IPS-11a (cell line): Measurements from ENCODE around the gene TOR4A.

Experiments
- H3K4me3 ChIP-seq: one replicate; pipeline ENCODE4 v1.5.1; 2013; ENCODE audit warnings: low read depth, low read length, control low read depth

Gene TOR4A

DNA sequence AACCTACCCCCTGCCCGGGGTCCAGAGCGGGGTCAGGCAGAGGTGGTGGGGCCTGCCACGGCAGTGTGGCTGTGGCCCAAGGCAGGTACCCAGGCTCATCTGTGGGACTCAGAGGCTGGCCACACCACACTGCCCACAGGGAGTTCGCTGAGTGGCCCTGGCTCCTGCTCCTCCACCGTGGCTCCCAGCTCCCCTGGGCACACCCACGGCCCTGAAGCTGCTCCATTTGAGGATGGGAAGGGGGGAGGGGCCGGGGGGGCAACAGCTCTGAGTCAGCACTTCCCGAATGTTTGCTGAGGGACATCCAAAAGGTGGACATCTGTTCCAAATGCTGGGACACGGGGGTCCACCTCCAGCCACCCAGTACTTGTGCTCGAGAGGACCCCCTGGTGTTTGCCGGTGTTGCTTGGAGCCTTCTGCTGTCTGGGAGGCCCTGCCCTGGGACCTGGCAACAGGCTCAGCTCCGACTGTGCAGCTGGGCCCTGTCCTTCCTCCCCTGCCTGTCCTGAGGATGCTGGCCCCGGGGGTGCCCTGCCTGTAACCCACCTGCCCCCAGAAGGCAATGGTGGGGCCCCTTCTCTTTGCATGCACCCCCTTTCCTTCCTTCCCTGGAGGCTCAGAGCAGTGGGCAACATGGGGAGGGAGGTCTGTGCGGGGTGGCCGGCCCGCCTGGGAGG is 27.0 kb downstream of the TOR4A start:
- no peak overlapping the region for H3K4me3 ChIP-seq

DNA sequence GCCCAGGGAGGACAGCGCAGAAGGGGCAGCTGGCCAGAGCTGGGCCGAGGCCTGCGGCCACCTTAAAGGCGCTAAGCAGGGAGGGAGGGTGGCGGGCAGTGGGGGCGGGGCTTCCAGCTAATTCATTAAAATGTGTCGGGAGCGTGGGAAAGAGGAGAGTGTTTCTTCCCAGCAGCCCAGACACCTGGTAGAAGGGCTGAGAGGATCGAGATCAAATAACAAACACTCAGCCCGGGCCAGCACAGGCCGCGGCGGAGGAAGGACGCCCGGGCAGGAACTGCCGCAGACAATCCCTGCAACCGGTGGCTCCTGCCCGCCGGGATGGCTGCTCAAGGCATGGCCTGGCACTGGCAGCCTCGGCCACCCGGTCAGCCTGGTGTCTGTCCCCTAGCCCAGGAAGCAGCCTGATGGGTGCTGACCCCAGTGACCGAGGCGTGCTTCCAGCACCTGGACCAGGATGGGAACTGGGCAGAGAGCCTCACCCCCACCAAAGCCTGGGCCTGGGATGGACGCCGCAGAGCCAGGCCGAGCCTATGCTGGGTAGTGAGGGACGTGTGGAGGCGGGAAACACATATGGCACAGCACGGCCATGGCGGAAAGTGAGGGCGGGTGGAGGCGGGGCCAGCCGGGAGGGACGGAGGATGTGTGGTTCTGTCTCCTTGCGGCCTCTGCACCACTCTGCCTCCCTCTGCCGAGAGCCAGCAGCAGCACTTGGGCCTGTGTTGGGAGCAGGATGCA is 27.7 kb downstream of the TOR4A start:
- H3K4me3 ChIP-seq: no peak overlapping the region

DNA sequence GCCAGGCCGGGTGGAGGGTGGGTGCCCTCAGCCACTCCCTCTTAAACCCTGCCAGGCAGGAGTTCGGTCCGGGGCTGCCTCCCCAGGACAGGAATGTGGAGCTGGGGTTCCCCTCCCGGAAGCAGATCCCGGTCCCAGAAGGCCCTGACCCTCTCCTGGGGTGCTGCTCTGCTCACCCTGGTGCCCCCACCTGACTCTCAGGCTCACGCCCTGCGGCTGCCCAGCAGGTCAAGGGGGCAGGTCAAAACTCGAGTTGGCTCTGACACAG is 28.2 kb downstream of the TOR4A start:
- H3K4me3 ChIP-seq: no peak overlapping the region

DNA sequence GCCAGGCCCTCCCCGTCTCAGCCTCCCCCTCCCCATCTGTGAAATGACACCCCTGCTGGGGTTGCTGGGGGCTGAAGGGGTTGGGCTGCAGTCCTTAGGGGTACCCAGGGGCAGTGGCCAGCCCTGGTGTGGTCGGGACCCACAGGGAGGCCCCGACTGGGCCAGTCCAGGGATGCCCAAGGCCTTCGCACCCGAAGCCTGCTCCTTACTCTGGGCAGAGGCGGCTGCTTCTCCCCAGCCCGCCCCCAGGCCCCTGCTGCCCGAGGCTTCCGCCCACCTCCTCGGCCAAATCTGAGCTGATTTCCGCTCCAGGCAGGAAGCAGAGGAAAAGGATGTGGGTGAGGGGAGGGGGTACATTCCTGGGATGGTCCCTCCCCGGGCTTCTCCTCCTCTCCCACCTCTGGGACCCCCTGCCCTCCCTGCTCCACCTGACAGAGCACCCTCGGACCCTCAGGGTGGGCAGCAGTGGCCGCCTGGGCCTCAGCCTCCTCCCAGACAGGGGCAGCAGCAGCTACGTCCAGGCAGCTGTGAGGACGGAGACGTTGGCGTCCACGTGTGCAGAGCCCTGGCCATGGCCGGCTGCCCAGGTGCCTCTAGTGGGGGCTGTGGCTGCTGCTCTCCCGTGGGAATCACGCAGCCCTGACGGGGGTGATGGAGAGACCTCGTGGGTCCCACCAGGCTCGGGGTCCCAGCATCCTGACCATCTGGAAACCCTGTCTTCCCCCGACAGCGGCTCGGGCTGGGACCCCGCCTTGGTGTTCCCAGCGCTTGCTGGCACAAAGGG is 28.7 kb downstream of the TOR4A start:
- no peak overlapping the region for H3K4me3 ChIP-seq

DNA sequence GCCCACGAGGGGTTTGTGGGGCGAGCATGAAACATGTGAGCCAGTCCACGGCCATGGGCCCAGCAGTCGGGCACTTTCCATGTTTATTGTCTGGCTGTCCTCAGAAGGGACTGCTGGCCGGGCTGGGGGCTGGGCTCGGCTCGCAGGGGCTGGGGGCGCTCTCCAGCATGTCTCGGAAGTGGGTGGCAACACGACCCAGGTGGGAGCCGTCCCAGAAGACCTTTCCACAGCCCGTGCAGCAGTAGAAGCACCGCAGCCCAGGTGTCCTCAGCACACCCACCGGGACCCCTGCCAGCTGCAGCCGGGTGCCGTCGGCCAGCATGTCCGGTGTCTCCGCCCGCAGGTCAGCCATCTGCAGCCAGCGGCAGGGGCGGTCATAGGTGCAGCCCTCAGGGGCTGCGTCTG is 29.3 kb downstream of the TOR4A start:
- no peak overlapping the region for H3K4me3 ChIP-seq

DNA sequence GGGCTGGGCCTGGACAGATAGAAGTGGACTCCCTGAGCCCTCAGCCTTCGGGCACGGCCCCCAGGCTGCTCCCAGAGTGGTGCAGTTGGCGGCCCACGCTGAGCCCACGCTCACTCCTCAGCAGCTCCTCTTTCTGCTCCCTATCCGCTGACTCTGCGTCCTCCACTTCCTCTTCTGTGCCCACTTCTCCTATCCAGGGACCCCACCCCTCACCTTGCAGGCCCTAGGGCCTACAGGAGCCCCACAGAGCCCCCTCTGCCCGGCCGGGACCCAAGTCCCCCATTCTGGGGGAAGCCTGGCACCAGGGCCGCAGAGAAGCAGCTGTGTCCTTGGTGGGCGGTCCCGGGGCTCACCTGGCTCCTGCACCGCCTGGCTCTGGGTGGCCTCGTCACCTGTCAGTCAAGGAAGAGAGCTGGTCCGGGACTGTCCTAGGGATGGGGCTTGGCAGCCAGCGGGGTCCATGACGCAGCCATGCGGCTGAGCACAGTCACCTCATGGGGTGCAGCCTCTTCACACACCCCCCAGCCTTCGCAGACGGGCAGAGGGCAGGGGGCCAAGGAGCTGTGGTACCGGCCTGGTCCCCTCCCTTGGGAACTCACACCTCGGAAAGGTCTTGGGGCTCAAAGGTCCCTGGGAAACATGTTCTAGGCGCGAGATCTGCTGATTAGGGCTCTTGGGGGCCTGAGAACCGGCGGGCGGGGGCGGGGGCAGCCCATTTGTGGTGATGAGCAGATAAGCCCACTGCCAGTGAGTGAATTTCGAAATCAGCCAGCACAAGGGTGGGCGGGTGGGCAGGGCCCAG is 29.9 kb downstream of the TOR4A start:
- H3K4me3 ChIP-seq: no peak overlapping the region

DNA sequence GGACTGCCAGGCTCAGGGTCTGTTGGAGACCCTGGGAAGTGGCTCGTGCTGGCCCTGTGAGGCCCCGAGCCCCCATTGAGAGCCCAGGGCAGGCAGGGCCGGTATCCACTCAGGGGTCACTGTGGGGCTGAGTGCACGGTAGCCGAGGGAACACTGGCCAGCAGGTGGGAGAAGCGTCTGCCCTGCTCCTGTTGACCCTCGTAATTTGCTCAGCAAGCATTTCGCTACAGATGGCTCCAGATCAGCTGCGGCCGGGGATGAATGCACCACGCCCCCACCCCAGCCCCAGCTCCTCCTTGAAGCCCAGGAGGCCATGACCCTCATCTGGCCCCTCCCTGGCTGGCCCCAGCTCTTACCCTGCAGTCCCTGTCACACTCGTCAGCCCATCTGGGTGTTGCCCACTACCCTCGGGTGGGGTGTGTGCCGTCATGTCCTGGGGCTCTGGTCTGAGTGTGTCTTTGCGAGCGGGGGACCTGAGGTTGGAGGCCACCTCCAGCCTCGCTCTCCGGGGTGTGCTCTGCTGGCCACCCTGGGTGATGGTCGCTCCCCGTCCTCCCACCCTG is 30.6 kb downstream of the TOR4A start:
- no peak overlapping the region for H3K4me3 ChIP-seq

DNA sequence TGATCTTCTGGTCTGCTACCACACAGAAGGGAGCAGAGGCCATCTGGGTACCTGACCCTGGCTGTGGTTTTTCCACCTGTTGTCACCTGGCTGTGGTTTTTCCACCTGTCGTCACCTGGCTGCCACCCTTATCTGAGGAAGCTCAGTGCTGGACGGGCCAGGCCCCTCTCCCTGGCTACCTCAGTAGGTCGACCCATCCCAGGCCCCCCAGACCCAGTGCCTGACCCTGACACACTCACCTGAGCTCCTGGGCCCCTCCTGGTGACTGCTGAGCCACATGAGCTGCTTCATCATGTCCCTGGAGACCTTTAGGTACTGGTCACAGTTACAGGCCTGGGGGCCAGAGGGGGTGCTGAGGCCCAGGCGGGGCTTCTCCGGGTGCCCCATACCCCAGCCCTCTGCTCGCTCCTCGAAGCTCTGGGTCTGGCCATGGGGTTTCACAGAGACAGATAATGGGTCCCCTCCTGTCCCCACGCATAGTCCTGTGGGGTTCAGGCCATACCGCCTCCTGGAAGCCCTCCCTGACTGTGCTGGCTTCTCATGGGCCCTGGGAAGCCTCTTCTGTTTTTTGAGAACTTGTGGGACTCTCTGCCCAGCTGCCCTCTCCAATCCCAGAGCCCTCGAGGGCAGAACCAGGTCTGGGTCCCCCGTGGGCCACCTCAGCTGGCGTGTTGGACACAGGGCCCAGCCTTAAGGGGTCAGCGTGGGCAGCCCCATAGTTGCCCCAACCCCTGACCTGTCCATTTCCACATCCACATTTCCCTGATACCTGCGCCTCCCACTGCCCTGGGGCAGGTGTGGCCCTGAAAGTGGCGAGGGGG is 32.1 kb downstream of the TOR4A start:
- H3K4me3 ChIP-seq: no peak overlapping the region

DNA sequence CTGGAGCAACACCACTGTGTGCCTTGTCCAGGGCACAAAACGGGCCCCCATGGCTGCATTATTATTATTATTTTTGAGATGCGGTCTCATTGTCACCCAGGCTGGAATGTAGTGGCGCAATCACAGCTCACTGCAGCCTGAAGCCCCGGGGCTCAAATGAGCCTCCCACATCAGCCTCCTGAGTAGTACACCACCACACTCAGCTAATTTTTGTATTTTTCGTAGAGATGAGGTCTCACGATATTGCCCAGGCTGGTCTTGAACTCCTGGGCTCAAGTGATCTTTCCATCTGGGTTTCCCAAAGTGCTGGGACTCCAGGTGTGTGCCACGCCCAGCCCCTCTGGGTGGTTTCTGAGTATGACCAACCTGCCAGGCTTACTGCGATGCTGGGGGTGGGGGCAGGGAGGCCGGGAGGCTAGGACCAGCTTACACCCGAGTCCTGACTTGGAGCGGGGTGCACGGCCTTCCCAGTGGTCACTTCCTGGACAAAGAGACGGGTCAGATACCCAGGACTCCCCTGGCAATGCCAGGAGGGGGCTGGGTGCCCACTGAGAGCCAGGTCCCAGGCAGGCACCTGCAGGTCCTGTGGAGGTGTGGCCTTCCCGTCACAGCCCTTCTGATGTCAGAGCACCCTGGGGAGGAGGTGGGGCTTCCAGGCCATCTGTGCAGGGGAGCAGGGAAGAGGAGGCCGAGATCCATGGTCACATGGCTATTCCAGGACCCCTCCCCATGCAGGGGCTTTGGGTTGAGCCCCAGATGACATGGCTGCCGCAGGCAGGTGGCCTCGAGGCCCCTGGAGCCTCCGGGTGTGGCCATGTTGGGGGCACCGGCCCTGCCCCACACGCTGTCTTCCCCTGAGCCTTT is 32.9 kb downstream of the TOR4A start:
- H3K4me3 ChIP-seq: no peak overlapping the region

DNA sequence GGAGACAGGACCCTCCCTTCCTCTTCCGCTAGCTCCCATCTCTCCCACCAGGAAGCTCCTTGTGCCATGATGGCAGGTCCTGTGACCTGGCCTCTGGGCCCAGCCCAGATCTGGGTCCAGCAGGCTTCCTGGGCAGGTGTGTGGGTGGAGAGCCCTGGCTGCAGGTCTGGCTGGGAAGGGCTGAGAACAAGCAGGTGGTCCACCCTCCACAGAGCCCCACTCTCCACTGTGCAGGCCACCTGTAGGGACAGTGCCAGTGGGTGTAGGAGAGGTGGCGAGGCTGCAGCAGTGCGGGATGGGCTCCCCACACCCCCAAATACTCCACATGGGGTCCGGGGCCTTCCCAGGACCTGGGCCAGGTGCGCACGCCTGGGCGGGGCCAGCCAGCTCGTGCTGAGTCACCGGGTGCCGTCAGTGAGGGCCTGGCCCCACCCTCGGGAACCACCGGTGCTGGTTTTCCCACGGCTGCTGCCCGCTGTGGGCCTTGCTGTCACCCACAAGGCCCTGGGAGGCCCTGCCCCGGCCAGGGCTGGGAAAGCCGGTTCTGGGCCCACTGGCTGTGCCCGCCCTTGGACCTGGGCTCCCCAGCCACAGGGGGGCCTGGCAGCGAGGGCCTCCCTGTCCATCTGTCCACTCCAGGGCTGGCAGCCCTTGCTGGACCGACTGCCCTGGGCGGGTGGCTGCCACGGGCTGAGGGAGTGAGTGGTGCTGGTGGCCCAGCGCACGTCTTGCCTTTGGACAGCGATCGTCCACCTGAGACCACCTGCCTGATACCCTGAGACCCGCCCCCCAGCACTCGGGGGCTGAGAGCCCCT is 33.9 kb downstream of the TOR4A start:
- H3K4me3 ChIP-seq: no peak overlapping the region

DNA sequence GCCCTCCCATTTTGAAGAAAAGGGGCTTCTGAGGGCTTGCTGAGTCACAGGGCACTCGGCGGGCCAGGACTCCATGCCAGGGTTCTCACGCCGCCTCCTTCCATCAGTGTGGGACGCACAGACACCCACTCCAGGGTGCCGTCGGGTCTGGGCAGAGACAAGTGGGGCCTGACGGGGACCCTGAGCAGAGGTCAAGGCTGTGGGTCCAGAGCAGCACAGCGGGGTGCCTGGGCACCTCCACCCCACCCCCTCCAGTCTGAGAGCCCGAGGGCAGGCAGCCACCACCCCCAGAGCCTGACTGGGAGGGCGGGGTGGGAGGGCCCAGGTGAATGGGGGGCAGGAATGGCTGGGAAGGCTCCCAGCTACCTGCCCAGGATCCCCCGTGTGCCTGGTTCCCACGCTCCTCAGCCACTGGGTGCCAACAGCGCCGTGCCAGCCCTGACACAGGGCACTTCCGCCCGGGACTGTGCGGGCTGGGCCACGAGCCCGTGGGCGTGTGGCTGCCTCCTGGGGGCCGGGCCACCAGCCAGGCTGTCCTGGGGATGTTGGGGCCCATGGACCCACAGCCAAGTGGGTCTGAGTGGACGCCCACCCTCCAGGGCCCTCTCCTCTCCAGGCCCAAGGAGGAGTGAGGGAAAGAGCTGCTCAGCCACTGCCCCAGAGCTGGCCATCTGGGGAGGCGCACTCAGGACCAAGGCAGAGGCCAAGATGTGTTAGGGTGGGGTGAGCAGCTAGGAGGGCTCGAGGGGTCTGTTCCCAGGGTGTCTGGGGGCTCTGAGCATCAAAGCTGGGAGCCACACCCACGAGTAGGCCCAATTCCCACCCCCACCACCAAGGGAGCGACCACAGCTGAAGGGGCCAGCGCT is 34.7 kb downstream of the TOR4A start:
- H3K4me3 ChIP-seq: no peak overlapping the region

DNA sequence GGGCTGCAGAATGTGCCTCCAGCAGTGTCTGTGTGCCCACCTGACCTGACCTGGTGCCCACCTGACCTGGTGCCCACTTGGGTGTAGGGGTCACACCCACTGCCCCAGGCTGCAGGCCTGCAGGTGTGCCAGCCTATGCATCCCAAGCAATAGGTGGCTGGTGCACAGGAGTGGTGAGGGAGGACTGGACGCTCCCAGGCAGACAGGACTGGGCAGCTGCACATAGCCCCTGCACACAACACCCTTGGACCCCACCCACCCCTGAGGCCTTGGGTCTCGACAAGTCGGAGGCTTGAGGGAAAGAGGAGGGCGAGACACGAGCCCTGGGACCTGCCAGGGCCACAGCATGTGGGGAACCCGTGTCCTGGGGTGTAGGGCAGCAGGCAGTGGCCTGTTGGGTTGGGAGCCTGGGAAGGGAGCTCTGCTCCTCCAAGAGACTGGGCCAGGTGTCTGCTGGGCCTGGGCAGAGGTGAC is 35.4 kb downstream of the TOR4A start:
- no peak overlapping the region for H3K4me3 ChIP-seq

DNA sequence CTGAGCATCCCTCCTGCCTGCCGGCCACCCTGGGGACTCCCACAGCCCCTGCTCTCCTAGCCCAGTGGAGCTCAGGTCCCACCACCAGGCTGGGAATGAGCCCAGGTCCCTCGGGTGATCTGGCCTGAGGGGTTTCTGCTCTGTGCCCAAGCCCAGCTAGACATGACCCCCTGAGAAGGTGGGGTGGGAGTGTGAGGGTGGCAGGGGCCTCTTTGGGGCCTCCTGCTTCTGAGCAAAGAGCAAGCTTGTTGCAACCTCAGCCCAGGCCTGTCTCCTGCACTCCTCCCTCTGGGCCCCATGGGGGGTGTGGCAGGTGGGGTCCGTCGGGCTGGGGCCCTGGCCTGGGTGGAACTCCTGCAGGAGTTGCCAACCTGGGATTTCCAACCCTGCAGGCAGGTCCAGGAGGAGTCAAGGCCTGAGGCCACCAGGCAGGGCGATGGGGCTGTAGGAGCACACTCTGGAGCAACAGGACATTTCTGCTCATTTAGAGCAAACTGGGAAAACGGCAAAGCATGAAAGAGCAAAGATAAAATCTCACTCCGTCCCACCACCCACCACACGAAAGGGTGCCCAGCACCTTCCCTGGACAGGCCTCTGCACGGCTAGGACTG is 35.9 kb downstream of the TOR4A start:
- H3K4me3 ChIP-seq: no peak overlapping the region

DNA sequence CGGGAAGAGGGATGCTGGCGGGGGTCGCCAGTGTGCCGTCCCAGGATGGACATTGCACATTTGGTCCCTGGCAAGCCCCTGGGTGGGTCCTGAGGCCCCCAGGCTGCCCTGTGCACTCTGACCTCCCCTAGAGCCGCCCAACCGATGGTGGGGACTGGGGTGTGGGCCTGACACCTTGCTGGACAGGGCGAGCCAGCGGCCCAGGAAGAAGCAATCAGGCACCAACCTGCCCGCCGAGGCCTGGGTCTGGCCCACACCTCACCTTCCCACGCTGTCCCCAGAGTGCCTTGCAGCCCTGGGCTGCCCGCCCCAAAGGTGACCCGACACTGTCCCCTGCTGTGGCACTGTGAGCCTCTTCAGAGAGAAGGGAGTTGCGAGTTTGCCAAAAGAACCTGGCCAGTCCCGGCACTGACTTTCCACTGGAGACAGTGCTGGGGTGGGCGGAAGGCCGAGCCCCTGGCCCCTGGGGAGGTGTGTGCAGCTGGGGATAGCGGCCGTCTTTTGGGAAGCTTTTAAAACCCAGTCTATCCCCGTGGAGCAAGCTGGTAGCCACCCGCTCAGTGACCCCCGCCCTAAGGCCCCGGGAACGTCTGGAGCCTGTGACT is 36.5 kb downstream of the TOR4A start:
- H3K4me3 ChIP-seq: no peak overlapping the region

DNA sequence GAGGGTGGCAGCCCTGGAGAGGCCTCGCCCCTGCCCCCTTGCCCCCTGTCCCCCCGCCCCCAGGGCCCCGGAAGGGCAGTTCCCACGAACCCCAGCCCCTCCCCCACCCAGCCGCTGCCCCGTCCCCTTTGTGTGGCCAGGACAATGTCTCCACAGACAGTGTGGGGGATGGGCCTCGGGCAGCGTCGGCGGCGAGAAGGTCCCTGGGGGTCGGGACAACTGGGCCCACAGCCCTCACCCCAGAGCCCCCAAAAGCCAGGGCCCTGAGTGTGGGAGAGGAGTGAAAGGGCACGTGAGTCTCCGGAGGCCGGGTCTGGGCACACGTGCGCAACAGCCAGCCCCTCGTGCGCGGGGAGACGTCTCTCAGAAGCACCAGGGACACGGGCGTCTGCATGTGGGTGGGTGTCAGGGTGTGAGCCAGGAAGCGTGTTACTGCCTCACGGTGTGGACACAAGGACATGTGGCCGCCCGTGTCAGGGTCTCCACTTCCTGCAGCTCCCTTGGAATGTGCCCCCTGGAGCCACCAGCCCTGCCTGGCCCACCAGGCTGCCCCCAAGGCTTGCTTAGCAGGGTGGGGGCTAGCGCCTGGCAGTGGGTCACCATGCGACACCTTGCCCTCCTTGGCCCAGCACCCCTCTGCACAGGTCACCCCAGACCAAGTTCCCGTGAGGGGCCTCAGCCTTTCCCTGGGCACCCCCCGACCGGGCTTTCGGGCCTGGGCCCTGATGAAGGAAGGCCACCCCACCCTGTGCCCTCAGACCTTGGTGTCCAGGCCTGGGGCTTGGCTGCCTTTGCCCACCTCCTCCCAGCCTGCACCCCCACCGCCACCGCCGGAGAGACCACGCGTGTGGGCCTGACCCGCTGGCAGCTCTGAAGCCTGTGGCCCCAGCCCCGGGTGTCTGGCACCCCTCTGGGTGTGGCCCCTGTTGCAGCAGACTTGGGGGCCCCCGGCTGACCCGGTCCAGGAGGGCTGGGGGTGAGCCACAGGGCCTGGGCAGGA is 37.3 kb downstream of the TOR4A start:
- no peak overlapping the region for H3K4me3 ChIP-seq
